CD4-positive, CD25-positive, alpha-beta regulatory T cell (primary cell): ENCODE data around the gene ZNF285. TPM values are rescaled to one million over a fixed set of nuclear protein-coding genes. Genes with fewer than 3 reads are reported as not detected.

ENCODE experiments used
- ATAC-seq, 2 donors: fragments of 150-1000 bp; cut with Tn5 transposase; one replicate each; pipeline ENCODE4 v1.10.0; 2021; ENCODE audit warnings: low read depth in 2 of 2, moderate number of reproducible peaks in 2 of 2, moderate library complexity in 1 of 2
- DNase-seq, 3 donors: peaks; one replicate each; pipeline versions ENCODE4 v3.0.0 to v3.0.0-alpha.2; 2012 to 2022; ENCODE audit warnings: mixed read lengths in 1 of 3
- H3K27ac ChIP-seq: one replicate; pipeline ENCODE4 v1.7.0; 2013; ENCODE audit warnings: mild to moderate bottlenecking, low read length; ENCODE audit not compliant: insufficient read depth, poor library complexity, severe bottlenecking
- H3K27me3 ChIP-seq: one replicate; pipeline ENCODE4 v1.7.0; 2013; ENCODE audit warnings: low read length; ENCODE audit not compliant: control insufficient read depth, insufficient read depth
- H3K36me3 ChIP-seq: one replicate; pipeline ENCODE4 v1.7.0; 2013; ENCODE audit warnings: mild to moderate bottlenecking, low read length, moderate library complexity; ENCODE audit not compliant: control insufficient read depth, insufficient read depth
- H3K4me1 ChIP-seq: 2 replicates; pipeline ENCODE4 v1.7.0; 2013; ENCODE audit warnings: mild to moderate bottlenecking, low read length; ENCODE audit not compliant: insufficient read depth, control insufficient read depth, poor library complexity, severe bottlenecking
- H3K4me3 ChIP-seq: one replicate; pipeline ENCODE4 v1.7.0; 2013; ENCODE audit warnings: low read depth, mild to moderate bottlenecking, low read length, moderate library complexity
- H3K9me3 ChIP-seq, 2 experiments: 1 replicate in 1 of 2; 2 replicates in 1 of 2; pipeline ENCODE4 v1.7.0; 2013; ENCODE audit warnings: low read length in 2 of 2, mild to moderate bottlenecking in 1 of 2, moderate library complexity in 1 of 2; ENCODE audit not compliant: control insufficient read depth in 2 of 2
- H3K27ac Mint-ChIP-seq, 3 donors: one replicate each; pipeline ENCODE4 v1.8.0; 2020 to 2022; ENCODE audit warnings: mild to moderate bottlenecking in 3 of 3, mixed read lengths in 3 of 3, moderate library complexity in 2 of 3
- H3K27me3 Mint-ChIP-seq: one replicate; pipeline ENCODE4 v1.8.0; 2022; ENCODE audit warnings: mild to moderate bottlenecking, mixed read lengths
- H3K36me3 Mint-ChIP-seq: one replicate; pipeline ENCODE4 v1.8.0; 2020; ENCODE audit warnings: mixed read lengths
- H3K4me1 Mint-ChIP-seq, 4 donors: one replicate each; pipeline ENCODE4 v1.8.0; 2020 to 2022; ENCODE audit warnings: mixed read lengths in 4 of 4, mild to moderate bottlenecking in 1 of 4
- H3K4me3 Mint-ChIP-seq, 4 donors: one replicate each; pipeline ENCODE4 v1.8.0; 2020 to 2022; ENCODE audit warnings: mild to moderate bottlenecking in 4 of 4, mixed read lengths in 4 of 4, moderate library complexity in 3 of 4
- H3K9me3 Mint-ChIP-seq, 7 donors: one replicate each; pipeline ENCODE4 v1.8.0; 2020 to 2022; ENCODE audit warnings: mixed read lengths in 7 of 7, mild to moderate bottlenecking in 3 of 7, moderate library complexity in 2 of 7
- polyA plus RNA-seq, 4 donors: library from polyadenylated mRNA; unstranded; fragments of 300-500 nt; fragmentation: Illumina TruSeq; gene quantifications; one replicate each; pipeline ENCODE4 v1.2.3, GENCODE V29; 2021
- total RNA-seq: library from RNA; stranded (reverse); gene quantifications from one replicate; pipeline ENCODE4 v1.2.3, GENCODE V29; 2022

ZNF285 gene
- total and polyA plus RNA-seq, 5 donors from 2014 or later = 0.39 to 1.8 (median 1.1) TPM; not detected in 1

GRCh38 chr19:44374789-44375188 is 26.6 kb downstream of the ZNF285 start:
- Histone ChIP-seq H3K27me3 (no peaks in the 10 kb centered on the region), H3K27ac (no peak overlapping the region), H3K4me3 (no peak overlapping the region), H3K9me3 (peaks cover 6 to 7% of the 10 kb centered on the region in 2 experiments), H3K36me3 (no peaks in the 10 kb centered on the region), H3K4me1 (no peaks in the 10 kb centered on the region)
- no peaks in the 10 kb centered on the region for H3K27me3 Mint-ChIP-seq
- H3K36me3 Mint-ChIP-seq = no peaks in the 10 kb centered on the region
- no peak overlapping the region for H3K4me3 Mint-ChIP-seq
- DNase-seq (no peak), ATAC-seq (no peak)
- H3K4me1 Mint-ChIP-seq = no peaks in the 10 kb centered on the region
- no peak overlapping the region for H3K27ac Mint-ChIP-seq
- peaks cover 0 to 63% (median 15%) of the 10 kb centered on the region in 7 donors for H3K9me3 Mint-ChIP-seq

GRCh38 chr19:44371815-44372480 is 29.5 kb downstream of the ZNF285 start:
- H3K27me3 Mint-ChIP-seq = no peaks in the 10 kb centered on the region
- H3K9me3 ChIP-seq = peaks cover 4 to 7% of the 10 kb centered on the region in 2 experiments
- H3K4me1 Mint-ChIP-seq = no peaks in the 10 kb centered on the region
- H3K27ac Mint-ChIP-seq = no peak overlapping the region
- DNase-seq (no peak), ATAC-seq (no peak)
- H3K36me3 ChIP-seq = no peaks in the 10 kb centered on the region
- H3K27ac ChIP-seq = no peak overlapping the region
- no peak overlapping the region for H3K4me3 Mint-ChIP-seq
- H3K9me3 Mint-ChIP-seq = peaks cover 3 to 70% (median 19%) of the 10 kb centered on the region in 7 donors
- H3K36me3 Mint-ChIP-seq = no peaks in the 10 kb centered on the region
- no peak overlapping the region for H3K4me3 ChIP-seq
- H3K4me1 ChIP-seq = no peaks in the 10 kb centered on the region
- H3K27me3 ChIP-seq = no peaks in the 10 kb centered on the region

- no peak overlapping the region for H3K4me3 ChIP-seq
- no peak overlapping the region for H3K4me3 Mint-ChIP-seq
- DNase-seq = no peak
- no peak for ATAC-seq
- H3K4me1 Mint-ChIP-seq = no peaks in the 10 kb centered on the region
- H3K4me1 ChIP-seq = no peaks in the 10 kb centered on the region
- no peak overlapping the region for H3K27ac ChIP-seq
- H3K9me3 ChIP-seq = no peaks in the 10 kb centered on the region
- H3K36me3 ChIP-seq = no peaks in the 10 kb centered on the region
- no peaks in the 10 kb centered on the region for H3K27me3 ChIP-seq
- no peaks in the 10 kb centered on the region for H3K27me3 Mint-ChIP-seq
- peaks cover 5 to 55% (median 20%) of the 10 kb centered on the region in 7 donors for H3K9me3 Mint-ChIP-seq
- no peak overlapping the region for H3K27ac Mint-ChIP-seq
- H3K36me3 Mint-ChIP-seq = no peaks in the 10 kb centered on the region
Observed at GRCh38 chr19:44367024-44367423, 34.4 kb downstream of the ZNF285 start.

GRCh38 chr19:44356383-44357111 is 44.9 kb downstream of the ZNF285 start, which contains the start of gene ZNF112:
TSS of gene ZNF112 (minus strand) at chr19:44356680. CDS start at chr19:44340539, 16,141 bp downstream.
- Histone ChIP-seq H3K4me3 (no peak within 1 kb of the TSS), H3K36me3 (no peaks in the 10 kb centered on the region), H3K27me3 (no peaks in the 10 kb centered on the region), H3K9me3 (peaks cover 9 to 11% of the 10 kb centered on the region in 2 experiments), H3K4me1 (no peaks in the 10 kb centered on the region), H3K27ac (no peak within 1 kb of the TSS)
- Mint-ChIP-seq H3K36me3 (no peaks in the 10 kb centered on the region), H3K27ac (no peak within 1 kb of the TSS), H3K27me3 (no peaks in the 10 kb centered on the region), H3K9me3 (peaks cover 1 to 61% (median 20%) of the 10 kb centered on the region in 7 donors), H3K4me3 (peak within 1 kb of the TSS in 2 of 4 donors; percentile 47 to 57), H3K4me1 (peaks cover 0 to 8% (median 0%) of the 10 kb centered on the region in 4 donors)
- ATAC-seq = no peak
- peak in 1 of 3 donors; percentile 4 for DNase-seq

GRCh38 chr19:44346556-44346955 is 54.9 kb downstream of the ZNF285 start:
- peaks cover 16 to 25% of the 10 kb centered on the region in 2 experiments for H3K9me3 ChIP-seq
- Mint-ChIP-seq H3K9me3 (peaks cover 2 to 48% (median 11%) of the 10 kb centered on the region in 7 donors), H3K27ac (no peak overlapping the region), H3K4me3 (no peak overlapping the region), H3K36me3 (no peaks in the 10 kb centered on the region), H3K27me3 (no peaks in the 10 kb centered on the region), H3K4me1 (no peaks in the 10 kb centered on the region)
- DNase-seq (no peak), ATAC-seq (no peak)
- H3K27me3 ChIP-seq = no peaks in the 10 kb centered on the region
- H3K4me3 ChIP-seq = no peak overlapping the region
- H3K4me1 ChIP-seq = no peaks in the 10 kb centered on the region
- H3K36me3 ChIP-seq = no peaks in the 10 kb centered on the region
- H3K27ac ChIP-seq = no peak overlapping the region

- peaks cover 2 to 51% (median 11%) of the 10 kb centered on the region in 7 donors for H3K9me3 Mint-ChIP-seq
- no peaks in the 10 kb centered on the region for H3K36me3 Mint-ChIP-seq
- H3K27ac Mint-ChIP-seq = no peak overlapping the region
Observed at GRCh38 chr19:44345959-44346358, 55.4 kb downstream of the ZNF285 start.

GRCh38 chr19:44344255-44344654 is 57.2 kb downstream of the ZNF285 start:
- peaks cover 0 to 43% (median 9%) of the 10 kb centered on the region in 7 donors for H3K9me3 Mint-ChIP-seq
- H3K4me1 Mint-ChIP-seq = no peaks in the 10 kb centered on the region
- ATAC-seq = no peak
- H3K36me3 ChIP-seq = no peaks in the 10 kb centered on the region
- H3K27ac ChIP-seq = no peak overlapping the region
- DNase-seq = no peak
- no peaks in the 10 kb centered on the region for H3K27me3 ChIP-seq
- H3K36me3 Mint-ChIP-seq = no peaks in the 10 kb centered on the region
- H3K4me3 ChIP-seq = no peak overlapping the region
- no peaks in the 10 kb centered on the region for H3K4me1 ChIP-seq
- H3K4me3 Mint-ChIP-seq = peak overlapping the region in 1 of 4 donors; percentile 34
- H3K27ac Mint-ChIP-seq = no peak overlapping the region
- no peaks in the 10 kb centered on the region for H3K27me3 Mint-ChIP-seq
- H3K9me3 ChIP-seq = peaks cover 12 to 21% of the 10 kb centered on the region in 2 experiments

More at GRCh38 chr19:44345959-44346358, 55.4 kb downstream of the ZNF285 start:
- ATAC-seq (no peak), DNase-seq (no peak)
- Mint-ChIP-seq H3K4me1 (no peaks in the 10 kb centered on the region), H3K4me3 (no peak overlapping the region), H3K27me3 (no peaks in the 10 kb centered on the region)
- Histone ChIP-seq H3K9me3 (peaks cover 14 to 25% of the 10 kb centered on the region in 2 experiments), H3K4me3 (no peak overlapping the region), H3K4me1 (no peaks in the 10 kb centered on the region), H3K27ac (no peak overlapping the region), H3K27me3 (no peaks in the 10 kb centered on the region), H3K36me3 (no peaks in the 10 kb centered on the region)
